PC-9 (cell line): ENCODE data around the gene OR10H1. TPM values are rescaled to one million over a fixed set of nuclear protein-coding genes. Genes with fewer than 3 reads are reported as not detected.
"Not testable (repeated sequence)": the region's sequence is repeated elsewhere in the genome, so short reads cannot be mapped to it uniquely, and the experiment has no call there.

Source experiments
- BruUV-seq: library from RNA; stranded (reverse); fragments of 400-500 nt; replicated peaks from 2 replicates; lab custom pipeline; 2021; lab: Mats Ljungman, UMichigan
- CTCF ChIA-PET: fragments of 300-600 bp; sonication (Branson Sonifier 250); formaldehyde crosslinking; loops from one replicate; lab custom pipeline; 2022; ENCODE audit warnings: antibody characterized with exemption; lab: Charles Lee
- POLR2A ChIA-PET: fragments of 300-600 bp; sonication (Branson Sonifier 250); formaldehyde crosslinking; loops from one replicate; lab custom pipeline; 2022; ENCODE audit warnings: antibody characterized with exemption; ENCODE audit not compliant: unreplicated experiment; lab: Charles Lee
- DNase-seq, 2 experiments: peaks; one replicate each; pipeline versions ENCODE4 v3.0.0 to v3.0.0-alpha.2; 2015 to 2022; ENCODE audit warnings: mixed read lengths in 1 of 2
- H2AFZ ChIP-seq: fragments of 200-600 bp; sonication (generic); 2 replicates; pipeline ENCODE4 v1.8.1; 2017; ENCODE audit warnings: antibody characterized with exemption
- H3F3A ChIP-seq: fragments of 200-600 bp; sonication (generic); 2 replicates; pipeline ENCODE4 v1.8.1; 2017; ENCODE audit warnings: antibody characterized with exemption, mild to moderate bottlenecking, low read depth; ENCODE audit not compliant: insufficient read depth
- H3K27ac ChIP-seq: fragments of 200-600 bp; sonication (generic); 2 replicates; pipeline ENCODE4 v1.6.1; 2016; ENCODE audit warnings: mixed run types
- H3K27me3 ChIP-seq: fragments of 200-600 bp; sonication (generic); 2 replicates; pipeline ENCODE4 v1.6.1; 2016; ENCODE audit warnings: low read depth, mixed run types; ENCODE audit not compliant: insufficient read depth
- H3K36me3 ChIP-seq: fragments of 200-600 bp; sonication (generic); 2 replicates; pipeline ENCODE4 v1.6.1; 2016; ENCODE audit warnings: low read depth, mixed run types
- H3K4me1 ChIP-seq: fragments of 200-600 bp; sonication (generic); replicated peaks from 2 replicates; pipeline ENCODE4 v1.6.1; 2016; ENCODE audit warnings: mixed run types; ENCODE audit not compliant: insufficient read depth
- H3K4me2 ChIP-seq: fragments of 200-600 bp; sonication (generic); 2 replicates; pipeline ENCODE4 v1.6.1; 2017; ENCODE audit warnings: mixed run types
- H3K4me3 ChIP-seq: fragments of 200-600 bp; sonication (generic); 2 replicates; pipeline ENCODE4 v1.6.1; 2016; ENCODE audit warnings: mixed run types
- H3K79me2 ChIP-seq: fragments of 200-600 bp; sonication (generic); 2 replicates; pipeline ENCODE4 v1.6.1; 2017; ENCODE audit warnings: low read depth, mixed run types
- H3K9me2 ChIP-seq: fragments of 200-600 bp; sonication (generic); 2 replicates; pipeline ENCODE4 v1.8.1; 2017; ENCODE audit warnings: mild to moderate bottlenecking; ENCODE audit not compliant: insufficient read depth
- H3K9me3 ChIP-seq: fragments of 200-600 bp; sonication (generic); 2 replicates; pipeline ENCODE4 v1.8.1; 2016; ENCODE audit warnings: low read depth; ENCODE audit not compliant: insufficient read depth
- H4K20me1 ChIP-seq: fragments of 200-600 bp; sonication (generic); 2 replicates; pipeline ENCODE4 v1.8.1; 2017; ENCODE audit not compliant: insufficient read depth
- EZH2 ChIP-seq: fragments of 200-600 bp; sonication (generic); IDR thresholded peaks from 2 replicates; pipeline ENCODE4 v1.8.0; 2017; ENCODE audit warnings: antibody characterized with exemption, low read depth
- intact Hi-C: fragments of 100-400 bp; cut with micrococcal nuclease; formaldehyde crosslinking; loops from one replicate; pipeline ENCODE4 v1.10.0; 2022; ENCODE audit not compliant: unreplicated experiment
- total RNA-seq: library from RNA; stranded (reverse); gene quantifications from 2 replicates; pipeline ENCODE4 v1.2.3, GENCODE V29; 2021
- TF ChIP-seq, protein P1 (sequence below): fragments of 200-600 bp; sonication (generic); conservative IDR thresholded peaks from 2 replicates; pipeline ENCODE4 v1.6.1; 2017; ENCODE audit warnings: mixed run types, antibody characterized with exemption, mild to moderate bottlenecking, moderate library complexity

The OR10H1 gene
- total RNA-seq, 1 experiment from 2014 or later, result 0.20 TPM

DNA sequence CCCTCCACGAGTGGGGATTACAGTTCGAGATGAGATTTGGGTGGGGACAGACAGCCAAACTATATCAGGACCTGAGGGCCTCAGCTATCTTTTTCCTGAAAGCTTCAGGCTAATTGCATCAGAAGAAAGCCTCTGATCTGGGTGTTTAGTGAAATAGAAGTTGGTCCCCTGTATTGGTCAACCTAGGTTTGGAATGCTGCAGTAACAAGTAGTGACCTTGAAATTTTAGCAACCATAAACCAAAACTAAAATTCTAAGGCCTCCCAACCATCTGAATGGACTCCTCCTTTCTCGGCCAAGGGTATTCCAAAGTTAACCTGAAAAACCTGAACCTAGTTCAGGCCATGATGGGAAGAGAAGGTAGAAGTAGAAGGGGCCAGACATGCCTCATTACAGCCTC is 34.9 kb upstream of the OR10H1 start:
- H3K4me3 ChIP-seq, result no peak overlapping the region
- H3K27ac ChIP-seq, result no peak overlapping the region
- intact Hi-C loops, result no loop called here
- H3K36me3 ChIP-seq, result no peaks in the 10 kb centered on the region
- no TSS peak for BruUV-seq
- H3K27me3 ChIP-seq, result no peaks in the 10 kb centered on the region
- no peak overlapping the region for H3K4me2 ChIP-seq
- no peaks in the 10 kb centered on the region for H3K9me3 ChIP-seq
- no peaks in the 10 kb centered on the region for H3K4me1 ChIP-seq
- H3F3A ChIP-seq, result no peaks in the 10 kb centered on the region
- TF ChIP-seq, protein P1, sequence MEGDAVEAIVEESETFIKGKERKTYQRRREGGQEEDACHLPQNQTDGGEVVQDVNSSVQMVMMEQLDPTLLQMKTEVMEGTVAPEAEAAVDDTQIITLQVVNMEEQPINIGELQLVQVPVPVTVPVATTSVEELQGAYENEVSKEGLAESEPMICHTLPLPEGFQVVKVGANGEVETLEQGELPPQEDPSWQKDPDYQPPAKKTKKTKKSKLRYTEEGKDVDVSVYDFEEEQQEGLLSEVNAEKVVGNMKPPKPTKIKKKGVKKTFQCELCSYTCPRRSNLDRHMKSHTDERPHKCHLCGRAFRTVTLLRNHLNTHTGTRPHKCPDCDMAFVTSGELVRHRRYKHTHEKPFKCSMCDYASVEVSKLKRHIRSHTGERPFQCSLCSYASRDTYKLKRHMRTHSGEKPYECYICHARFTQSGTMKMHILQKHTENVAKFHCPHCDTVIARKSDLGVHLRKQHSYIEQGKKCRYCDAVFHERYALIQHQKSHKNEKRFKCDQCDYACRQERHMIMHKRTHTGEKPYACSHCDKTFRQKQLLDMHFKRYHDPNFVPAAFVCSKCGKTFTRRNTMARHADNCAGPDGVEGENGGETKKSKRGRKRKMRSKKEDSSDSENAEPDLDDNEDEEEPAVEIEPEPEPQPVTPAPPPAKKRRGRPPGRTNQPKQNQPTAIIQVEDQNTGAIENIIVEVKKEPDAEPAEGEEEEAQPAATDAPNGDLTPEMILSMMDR, result no peak
- TF ChIP-seq EZH2, result no peak
- no peak for DNase-seq
- no peaks in the 10 kb centered on the region for H4K20me1 ChIP-seq
- no peaks in the 10 kb centered on the region for H3K9me2 ChIP-seq
- ChIA-PET POLR2A (no interaction called here), CTCF (no interaction called here)
- H3K79me2 ChIP-seq, result no peaks in the 10 kb centered on the region
- H2AFZ ChIP-seq, result no peak overlapping the region

DNA sequence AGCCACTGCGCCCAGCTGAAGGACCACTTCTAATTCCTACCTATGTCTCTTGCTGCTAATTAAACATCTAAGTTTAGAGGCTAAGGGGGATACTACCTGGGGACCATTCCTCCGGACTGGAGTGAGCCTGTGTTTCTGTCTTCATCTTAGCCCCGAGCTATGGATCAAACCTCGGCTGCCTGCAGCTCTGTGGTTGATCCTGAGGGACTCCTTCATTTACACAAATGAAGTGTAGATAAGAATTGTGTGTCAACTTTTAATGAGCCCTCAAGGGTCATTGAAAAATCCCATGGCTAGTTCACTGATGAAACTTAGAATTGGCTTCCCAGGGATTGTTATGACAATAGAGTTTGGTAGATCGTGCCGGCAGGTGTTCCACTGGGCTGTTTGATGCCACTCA is 31.5 kb upstream of the OR10H1 start:
- H2AFZ ChIP-seq, result no peak overlapping the region
- no peaks in the 10 kb centered on the region for H3K27me3 ChIP-seq
- no peaks in the 10 kb centered on the region for H3K9me3 ChIP-seq
- no peak overlapping the region for H3K4me2 ChIP-seq
- H3K4me3 ChIP-seq, result no peak overlapping the region
- TF ChIP-seq, protein P1, result no peak
- no peak for TF ChIP-seq EZH2
- CTCF ChIA-PET, result no interaction called here
- BruUV-seq, result no TSS peak
- no peaks in the 10 kb centered on the region for H3K9me2 ChIP-seq
- H3K36me3 ChIP-seq, result no peaks in the 10 kb centered on the region
- no peak for DNase-seq
- H3K27ac ChIP-seq, result no peak overlapping the region
- POLR2A ChIA-PET, result no interaction called here
- intact Hi-C loops, result no loop called here
- H3F3A ChIP-seq, result peaks cover 5% of the 10 kb centered on the region; the same call in 1 of the 2 replicates
- H4K20me1 ChIP-seq, result no peaks in the 10 kb centered on the region
- no peaks in the 10 kb centered on the region for H3K4me1 ChIP-seq
- no peaks in the 10 kb centered on the region for H3K79me2 ChIP-seq

DNA sequence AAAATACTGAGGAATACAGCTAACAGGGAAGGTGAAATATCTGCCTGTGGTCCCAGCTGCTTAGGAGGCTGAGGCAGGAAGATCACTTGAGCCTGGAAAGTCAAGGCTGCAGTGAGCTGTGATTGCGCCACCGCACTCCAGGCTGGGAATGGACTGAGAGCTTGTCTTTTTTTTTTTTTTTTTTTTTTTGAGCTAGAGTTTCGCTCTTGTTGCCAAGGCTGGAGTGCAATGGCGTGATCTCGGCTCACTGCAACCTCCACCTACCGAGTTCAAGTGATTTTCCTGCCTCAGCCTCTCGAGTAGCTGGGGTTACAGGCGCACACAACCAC is 28.4 kb upstream of the OR10H1 start:
- intact Hi-C loops, DNase-seq, H3K4me1 ChIP-seq, H3K4me3 ChIP-seq, H3K27ac ChIP-seq, CTCF ChIA-PET, H3K27me3 ChIP-seq, H4K20me1 ChIP-seq, H3K4me2 ChIP-seq, H3K9me2 ChIP-seq, H3K36me3 ChIP-seq, BruUV-seq, H3K79me2 ChIP-seq, H3K9me3 ChIP-seq, H2AFZ ChIP-seq, H3F3A ChIP-seq: not testable (repeated sequence)
- POLR2A ChIA-PET, result interaction anchor here (0.6 kb wide), 2 partner anchors 15 to 91 kb away, joined by 11 to 15 read pairs; partner anchors contain the start of gene CYP4F11

DNA sequence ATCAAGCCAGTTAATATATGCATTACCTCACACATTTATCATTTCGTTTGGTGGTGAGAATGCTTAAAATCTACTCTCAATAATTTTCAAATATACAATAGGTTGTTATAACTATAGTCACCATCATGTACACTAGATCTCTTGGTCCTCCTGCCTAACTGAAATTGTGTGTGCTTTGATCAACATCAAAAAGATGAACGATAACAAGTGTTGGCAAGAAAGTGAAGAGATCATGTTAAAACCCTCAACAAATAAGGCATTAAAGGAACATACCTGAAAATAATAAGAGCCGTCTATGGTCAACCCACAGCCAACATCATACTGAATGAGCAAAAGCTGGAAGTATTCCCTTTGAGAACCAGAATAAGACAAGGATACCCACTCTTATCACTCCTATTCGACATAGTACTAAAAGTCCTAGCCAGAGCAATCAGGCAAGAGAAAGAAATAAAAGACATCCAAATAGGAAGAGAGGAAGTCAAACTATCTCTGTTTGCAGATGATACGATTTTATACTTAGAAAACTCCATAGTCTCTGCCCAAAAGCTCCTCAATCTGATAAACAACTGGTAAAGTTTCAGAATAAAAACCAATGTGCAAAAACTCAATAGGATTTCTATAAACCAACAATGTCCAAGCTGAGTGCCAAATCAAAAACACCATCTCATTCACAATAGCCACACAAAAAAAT is 27.9 kb upstream of the OR10H1 start:
- CTCF ChIA-PET, result no interaction called here

More for the DNA sequence above, 27.9 kb upstream of the OR10H1 start:
- Histone ChIP-seq H3K4me2 (no peak overlapping the region), H3K79me2 (no peaks in the 10 kb centered on the region), H3K4me1 (peaks cover 3% of the 10 kb centered on the region), H3K27ac (no peak overlapping the region), H3K9me3 (no peaks in the 10 kb centered on the region), H3K36me3 (no peaks in the 10 kb centered on the region), H2AFZ (no peak overlapping the region), H3K27me3 (no peaks in the 10 kb centered on the region), H3F3A (peaks cover 10% of the 10 kb centered on the region; the same call in 1 of the 2 replicates), H4K20me1 (no peaks in the 10 kb centered on the region), H3K9me2 (no peaks in the 10 kb centered on the region), H3K4me3 (no peak overlapping the region)
- POLR2A ChIA-PET, result no interaction called here
- no peak for TF ChIP-seq EZH2
- TF ChIP-seq, protein P1, result no peak
- DNase-seq, result no peak
- BruUV-seq, result no TSS peak
- intact Hi-C loops, result no loop called here
